ENCODE data around the gene ATP2A1.
A peak's percentile ranks its signal among the peaks of the same experiment; 100 is the strongest.
"Not testable (repeated sequence)": the region's sequence is repeated elsewhere in the genome, so short reads cannot be mapped to it uniquely, and the experiment has no call there.

The ATP2A1 gene

GRCh38 chr16:28938721-28939120 lies 60.4 kb downstream of the ATP2A1 start:
- FAIRE-seq, result no peak

- not testable (repeated sequence) for FAIRE-seq
These were observed 61.5 kb downstream of the ATP2A1 start for GRCh38 chr16:28939825-28940224.

- FAIRE-seq, result no peak
These were observed 65.0 kb downstream of the ATP2A1 start for GRCh38 chr16:28943281-28943680.

- FAIRE-seq, result no peak
These were observed 68.4 kb downstream of the ATP2A1 start for GRCh38 chr16:28946681-28947080.

- FAIRE-seq, result peak; percentile 99
These were observed 72.5 kb downstream of the ATP2A1 start, which contains the start of gene NFATC2IP for GRCh38 chr16:28950648-28951409. NFATC2IP (plus strand) TSS chr16:28950937; CDS start chr16:28951012, 75 bp downstream.

- FAIRE-seq, result no peak
These were observed 73.2 kb downstream of the ATP2A1 start for GRCh38 chr16:28951410-28951943.
